Neural cell (in vitro differentiated cells): Measurements from ENCODE around the gene MRPS5.

Experiments used
- EP300 ChIP-seq: fragments of 450-650 bp; conservative IDR thresholded peaks from 2 replicates; pipeline ENCODE4 v1.6.1; 2014; ENCODE audit warnings: antibody characterized with exemption, mild to moderate bottlenecking, moderate library complexity; ENCODE audit not compliant: poor library complexity, severe bottlenecking
- EZH2 ChIP-seq: fragments of 200-600, 300-800 bp; shearing (Covaris generic), sonication (generic); IDR thresholded peaks from 2 replicates; pipeline ENCODE4 v1.6.1; 2014; ENCODE audit warnings: antibody characterized with exemption, low read length, borderline replicate concordance, mild to moderate bottlenecking; ENCODE audit not compliant: insufficient read depth, poor library complexity, severe bottlenecking
- MXI1 ChIP-seq: fragments of 450-650 bp; conservative IDR thresholded peaks from 2 replicates; pipeline ENCODE4 v1.6.1; 2014; ENCODE audit warnings: antibody characterized with exemption, mild to moderate bottlenecking; ENCODE audit not compliant: poor library complexity, severe bottlenecking
- POLR2AphosphoS5 ChIP-seq: IDR thresholded peaks from 2 replicates; pipeline ENCODE4 v1.6.1; 2012
- RAD21 ChIP-seq: fragments of 450-650 bp; conservative IDR thresholded peaks from 2 replicates; pipeline ENCODE4 v1.6.1; 2014; ENCODE audit warnings: antibody characterized with exemption, mild to moderate bottlenecking, moderate library complexity
- SMC3 ChIP-seq: fragments of 450-650 bp; conservative IDR thresholded peaks from 2 replicates; pipeline ENCODE4 v1.6.1; 2014; ENCODE audit warnings: antibody characterized with exemption, mild to moderate bottlenecking, moderate library complexity; ENCODE audit not compliant: poor library complexity
- TAF1 ChIP-seq: IDR thresholded peaks from 2 replicates; pipeline ENCODE4 v1.6.1; 2012; ENCODE audit warnings: low read depth
- TF ChIP-seq, protein P1 (sequence below): fragments of 450-650 bp; IDR thresholded peaks from 2 replicates; pipeline ENCODE4 v1.5.1; 2014; ENCODE audit warnings: antibody characterized with exemption, mild to moderate bottlenecking, moderate library complexity; ENCODE audit not compliant: poor library complexity, severe bottlenecking
- TF ChIP-seq, protein P2 (sequence below): IDR thresholded peaks from 2 replicates; pipeline ENCODE4 v1.6.1; 2012; ENCODE audit warnings: borderline replicate concordance

- TF ChIP-seq, protein P1, sequence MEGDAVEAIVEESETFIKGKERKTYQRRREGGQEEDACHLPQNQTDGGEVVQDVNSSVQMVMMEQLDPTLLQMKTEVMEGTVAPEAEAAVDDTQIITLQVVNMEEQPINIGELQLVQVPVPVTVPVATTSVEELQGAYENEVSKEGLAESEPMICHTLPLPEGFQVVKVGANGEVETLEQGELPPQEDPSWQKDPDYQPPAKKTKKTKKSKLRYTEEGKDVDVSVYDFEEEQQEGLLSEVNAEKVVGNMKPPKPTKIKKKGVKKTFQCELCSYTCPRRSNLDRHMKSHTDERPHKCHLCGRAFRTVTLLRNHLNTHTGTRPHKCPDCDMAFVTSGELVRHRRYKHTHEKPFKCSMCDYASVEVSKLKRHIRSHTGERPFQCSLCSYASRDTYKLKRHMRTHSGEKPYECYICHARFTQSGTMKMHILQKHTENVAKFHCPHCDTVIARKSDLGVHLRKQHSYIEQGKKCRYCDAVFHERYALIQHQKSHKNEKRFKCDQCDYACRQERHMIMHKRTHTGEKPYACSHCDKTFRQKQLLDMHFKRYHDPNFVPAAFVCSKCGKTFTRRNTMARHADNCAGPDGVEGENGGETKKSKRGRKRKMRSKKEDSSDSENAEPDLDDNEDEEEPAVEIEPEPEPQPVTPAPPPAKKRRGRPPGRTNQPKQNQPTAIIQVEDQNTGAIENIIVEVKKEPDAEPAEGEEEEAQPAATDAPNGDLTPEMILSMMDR: no peak
- TF ChIP-seq EP300: no peak
- no peak for TF ChIP-seq POLR2AphosphoS5
- TF ChIP-seq EZH2: no peak
- TF ChIP-seq, protein P2, sequence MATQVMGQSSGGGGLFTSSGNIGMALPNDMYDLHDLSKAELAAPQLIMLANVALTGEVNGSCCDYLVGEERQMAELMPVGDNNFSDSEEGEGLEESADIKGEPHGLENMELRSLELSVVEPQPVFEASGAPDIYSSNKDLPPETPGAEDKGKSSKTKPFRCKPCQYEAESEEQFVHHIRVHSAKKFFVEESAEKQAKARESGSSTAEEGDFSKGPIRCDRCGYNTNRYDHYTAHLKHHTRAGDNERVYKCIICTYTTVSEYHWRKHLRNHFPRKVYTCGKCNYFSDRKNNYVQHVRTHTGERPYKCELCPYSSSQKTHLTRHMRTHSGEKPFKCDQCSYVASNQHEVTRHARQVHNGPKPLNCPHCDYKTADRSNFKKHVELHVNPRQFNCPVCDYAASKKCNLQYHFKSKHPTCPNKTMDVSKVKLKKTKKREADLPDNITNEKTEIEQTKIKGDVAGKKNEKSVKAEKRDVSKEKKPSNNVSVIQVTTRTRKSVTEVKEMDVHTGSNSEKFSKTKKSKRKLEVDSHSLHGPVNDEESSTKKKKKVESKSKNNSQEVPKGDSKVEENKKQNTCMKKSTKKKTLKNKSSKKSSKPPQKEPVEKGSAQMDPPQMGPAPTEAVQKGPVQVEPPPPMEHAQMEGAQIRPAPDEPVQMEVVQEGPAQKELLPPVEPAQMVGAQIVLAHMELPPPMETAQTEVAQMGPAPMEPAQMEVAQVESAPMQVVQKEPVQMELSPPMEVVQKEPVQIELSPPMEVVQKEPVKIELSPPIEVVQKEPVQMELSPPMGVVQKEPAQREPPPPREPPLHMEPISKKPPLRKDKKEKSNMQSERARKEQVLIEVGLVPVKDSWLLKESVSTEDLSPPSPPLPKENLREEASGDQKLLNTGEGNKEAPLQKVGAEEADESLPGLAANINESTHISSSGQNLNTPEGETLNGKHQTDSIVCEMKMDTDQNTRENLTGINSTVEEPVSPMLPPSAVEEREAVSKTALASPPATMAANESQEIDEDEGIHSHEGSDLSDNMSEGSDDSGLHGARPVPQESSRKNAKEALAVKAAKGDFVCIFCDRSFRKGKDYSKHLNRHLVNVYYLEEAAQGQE: no peak
- no peak for TF ChIP-seq TAF1
- TF ChIP-seq MXI1: no peak
- TF ChIP-seq RAD21: no peak
- TF ChIP-seq SMC3: no peak
These were observed 39.1 kb downstream of the MRPS5 start for GRCh38 chr2:95082477-95082876.
